GM12892 (cell line): ENCODE measurements around the gene CAPRIN1.

Experiments
- POLR2A ChIP-seq: IDR thresholded peaks from 2 replicates; pipeline ENCODE4 v1.6.1; 2011; ENCODE audit warnings: low read depth, low read length, control low read depth
- TAF1 ChIP-seq: IDR thresholded peaks from 2 replicates; pipeline ENCODE4 v1.6.1; 2011; ENCODE audit warnings: low read depth, mild to moderate bottlenecking, control low read depth, low read length, borderline replicate concordance

- TF ChIP-seq POLR2A (no peak), TAF1 (no peak)
Observed at GRCh38 chr11:34134765-34135164, 83.2 kb downstream of the CAPRIN1 start.
